ENCODE data around the gene TRIM37.
"Not testable (repeated sequence)": the region's sequence is repeated elsewhere in the genome, so short reads cannot be mapped to it uniquely, and the experiment has no call there.

TRIM37 gene, protein sequence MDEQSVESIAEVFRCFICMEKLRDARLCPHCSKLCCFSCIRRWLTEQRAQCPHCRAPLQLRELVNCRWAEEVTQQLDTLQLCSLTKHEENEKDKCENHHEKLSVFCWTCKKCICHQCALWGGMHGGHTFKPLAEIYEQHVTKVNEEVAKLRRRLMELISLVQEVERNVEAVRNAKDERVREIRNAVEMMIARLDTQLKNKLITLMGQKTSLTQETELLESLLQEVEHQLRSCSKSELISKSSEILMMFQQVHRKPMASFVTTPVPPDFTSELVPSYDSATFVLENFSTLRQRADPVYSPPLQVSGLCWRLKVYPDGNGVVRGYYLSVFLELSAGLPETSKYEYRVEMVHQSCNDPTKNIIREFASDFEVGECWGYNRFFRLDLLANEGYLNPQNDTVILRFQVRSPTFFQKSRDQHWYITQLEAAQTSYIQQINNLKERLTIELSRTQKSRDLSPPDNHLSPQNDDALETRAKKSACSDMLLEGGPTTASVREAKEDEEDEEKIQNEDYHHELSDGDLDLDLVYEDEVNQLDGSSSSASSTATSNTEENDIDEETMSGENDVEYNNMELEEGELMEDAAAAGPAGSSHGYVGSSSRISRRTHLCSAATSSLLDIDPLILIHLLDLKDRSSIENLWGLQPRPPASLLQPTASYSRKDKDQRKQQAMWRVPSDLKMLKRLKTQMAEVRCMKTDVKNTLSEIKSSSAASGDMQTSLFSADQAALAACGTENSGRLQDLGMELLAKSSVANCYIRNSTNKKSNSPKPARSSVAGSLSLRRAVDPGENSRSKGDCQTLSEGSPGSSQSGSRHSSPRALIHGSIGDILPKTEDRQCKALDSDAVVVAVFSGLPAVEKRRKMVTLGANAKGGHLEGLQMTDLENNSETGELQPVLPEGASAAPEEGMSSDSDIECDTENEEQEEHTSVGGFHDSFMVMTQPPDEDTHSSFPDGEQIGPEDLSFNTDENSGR

DNA sequence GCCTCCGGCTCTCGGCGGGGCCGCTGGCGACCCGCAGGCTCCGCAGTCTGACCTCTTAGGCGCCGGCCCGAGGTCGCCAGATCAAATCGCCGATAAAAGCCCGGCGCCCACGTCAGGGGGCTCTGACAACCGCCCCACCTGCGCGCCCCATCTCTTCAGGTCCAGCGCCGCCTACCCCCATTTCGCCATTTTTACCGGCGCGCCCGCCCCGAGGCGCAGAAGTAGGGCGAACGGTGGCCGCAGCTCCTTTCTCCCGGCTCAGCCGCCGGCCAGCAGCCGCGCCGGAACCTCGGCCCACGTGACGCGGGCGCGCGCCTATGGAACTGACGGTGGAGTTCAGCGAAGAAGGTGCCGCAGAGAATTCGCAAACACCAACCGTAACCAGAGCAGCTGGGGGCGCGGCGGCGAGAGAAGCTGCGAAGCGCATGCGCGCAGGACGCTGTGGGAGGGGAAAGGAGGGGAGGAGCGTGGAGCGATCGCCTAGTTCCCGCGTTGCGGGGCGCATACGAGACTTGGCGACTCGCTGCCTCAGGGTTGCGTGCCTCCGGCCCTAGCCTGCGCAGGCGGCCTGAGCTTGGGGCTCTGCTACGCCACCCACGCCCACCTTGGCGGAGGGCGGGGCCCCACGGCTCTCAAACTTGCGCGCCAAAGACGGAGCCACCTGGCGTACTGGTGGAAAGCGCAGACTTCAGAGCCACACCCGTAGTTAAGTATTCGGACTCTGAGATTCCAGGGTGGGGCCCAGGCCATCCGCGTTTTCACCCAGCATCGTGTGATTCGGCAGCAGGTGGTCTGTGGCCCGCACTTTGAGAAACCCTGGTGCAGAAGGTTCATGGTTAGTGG, at the start of gene TRIM37:
Gene TRIM37 (minus strand): TSS at position 418 of the 843 bp plus-strand sequence. CDS start 419 bp downstream, outside the sequence.
- DNase-seq (ENCODE audit: low read depth): peak; percentile 96

DNA sequence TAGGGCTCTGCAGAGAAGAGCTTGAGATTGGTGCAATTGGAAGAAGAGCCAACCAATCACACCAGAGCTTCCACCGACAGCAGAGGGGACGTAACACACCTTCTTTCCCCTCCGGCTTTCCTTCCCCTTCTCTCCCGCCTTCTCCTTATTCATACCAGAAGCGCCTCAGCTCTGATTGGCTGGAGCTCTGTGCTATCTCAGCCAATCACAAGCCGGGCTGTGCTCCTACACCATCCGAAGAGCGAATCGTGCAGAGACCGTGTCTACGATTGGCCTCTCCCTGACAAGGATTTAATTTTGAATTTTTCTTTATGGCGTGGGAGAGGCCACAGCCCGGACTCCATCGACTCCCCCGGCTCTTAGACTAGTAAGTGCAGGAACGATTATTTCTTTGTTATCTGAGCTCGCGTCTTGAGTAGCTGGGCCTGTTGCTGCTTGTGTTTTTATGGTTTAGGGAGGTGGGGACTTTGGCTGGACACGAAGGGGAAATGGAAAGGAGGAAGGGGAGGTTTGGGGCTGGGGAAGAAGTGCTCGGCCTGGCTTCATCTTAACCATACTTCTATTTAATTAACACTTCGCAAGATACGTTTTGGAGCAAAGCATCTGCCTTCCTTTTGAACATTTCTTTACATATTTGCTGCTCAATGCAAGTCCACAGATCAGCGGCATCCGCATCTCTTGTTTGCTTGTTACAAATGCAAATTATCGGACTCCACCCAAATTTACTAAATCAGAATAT, 48.9 kb upstream of the TRIM37 start, which contains the start of gene PRR11:
Gene PRR11 (plus strand): TSS at position 308 of the 739 bp plus-strand sequence. CDS start 14,007 bp downstream, outside the sequence.
- DNase-seq (ENCODE audit: low read depth): peak; percentile 100

DNA sequence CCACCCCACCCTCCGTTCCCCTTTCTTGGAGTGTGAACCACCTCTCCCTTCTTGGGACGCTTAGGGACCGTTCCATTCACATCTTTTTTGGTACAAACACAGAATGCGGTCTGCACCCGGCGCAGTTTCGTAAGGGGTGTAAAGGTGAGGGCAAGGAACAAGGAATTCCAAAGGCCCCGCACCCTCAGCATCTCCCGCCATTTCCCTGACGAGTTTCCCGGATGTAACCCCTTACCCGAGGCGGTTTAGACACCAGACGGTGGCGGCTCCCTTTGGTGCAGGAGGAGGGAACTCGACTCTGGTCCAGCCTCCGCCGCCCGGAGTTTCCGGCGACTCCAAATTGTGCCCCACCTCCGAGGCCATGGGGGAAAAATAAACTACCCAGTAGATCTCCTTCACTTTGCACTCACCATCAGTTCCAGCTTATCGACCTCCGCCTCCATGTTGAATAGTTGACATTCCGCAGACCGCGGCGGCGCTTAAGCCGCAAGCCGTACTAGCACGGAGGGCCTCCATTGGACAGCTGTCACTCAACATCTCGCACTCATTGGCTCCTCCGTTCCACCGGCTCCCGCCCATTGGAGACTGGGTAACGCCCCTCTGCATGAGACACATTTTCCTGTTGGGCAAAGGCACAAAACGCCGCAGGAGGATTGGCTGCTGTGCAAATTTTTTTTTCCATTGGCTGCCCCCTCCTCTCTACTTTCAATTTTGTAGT, 48.2 kb upstream of the TRIM37 start, which contains the start of gene SKA2:
Gene SKA2 (minus strand): TSS at position 466 of the 718 bp plus-strand sequence. CDS start 23 bp downstream, at position 443.
- DNase-seq (ENCODE audit: low read depth): no peak

DNA sequence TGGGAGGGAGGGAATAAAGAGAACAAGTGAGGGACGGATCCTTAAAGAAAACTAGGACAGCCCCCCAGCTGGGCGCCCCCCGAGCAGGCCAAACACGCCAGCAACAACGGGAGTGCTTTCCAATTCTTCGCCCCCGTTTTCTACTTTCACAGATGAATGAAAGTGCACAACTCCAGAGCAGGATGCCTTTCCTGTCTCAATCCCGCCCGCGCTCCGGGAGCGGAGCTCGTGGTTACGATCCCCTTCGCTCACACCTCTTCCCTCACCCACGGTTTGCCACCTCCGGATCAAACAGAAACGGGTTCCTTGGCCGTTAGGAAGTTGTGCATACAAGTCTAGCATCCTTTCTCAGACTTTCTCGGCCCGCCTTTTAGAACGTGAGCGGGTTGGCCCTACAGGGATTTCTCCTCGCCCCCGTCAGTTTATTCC, 47.6 kb upstream of the TRIM37 start:
- DNase-seq (ENCODE audit: low read depth): no peak

- no peak for DNase-seq (ENCODE audit: low read depth)
Observed at GRCh38 chr17:59152925-59153324, 46.2 kb upstream of the TRIM37 start.

- DNase-seq (ENCODE audit: low read depth): no peak
Observed at GRCh38 chr17:59151591-59151990, 44.9 kb upstream of the TRIM37 start.

- DNase-seq (ENCODE audit: low read depth): no peak
Observed at GRCh38 chr17:59151006-59151405, 44.3 kb upstream of the TRIM37 start.

DNA sequence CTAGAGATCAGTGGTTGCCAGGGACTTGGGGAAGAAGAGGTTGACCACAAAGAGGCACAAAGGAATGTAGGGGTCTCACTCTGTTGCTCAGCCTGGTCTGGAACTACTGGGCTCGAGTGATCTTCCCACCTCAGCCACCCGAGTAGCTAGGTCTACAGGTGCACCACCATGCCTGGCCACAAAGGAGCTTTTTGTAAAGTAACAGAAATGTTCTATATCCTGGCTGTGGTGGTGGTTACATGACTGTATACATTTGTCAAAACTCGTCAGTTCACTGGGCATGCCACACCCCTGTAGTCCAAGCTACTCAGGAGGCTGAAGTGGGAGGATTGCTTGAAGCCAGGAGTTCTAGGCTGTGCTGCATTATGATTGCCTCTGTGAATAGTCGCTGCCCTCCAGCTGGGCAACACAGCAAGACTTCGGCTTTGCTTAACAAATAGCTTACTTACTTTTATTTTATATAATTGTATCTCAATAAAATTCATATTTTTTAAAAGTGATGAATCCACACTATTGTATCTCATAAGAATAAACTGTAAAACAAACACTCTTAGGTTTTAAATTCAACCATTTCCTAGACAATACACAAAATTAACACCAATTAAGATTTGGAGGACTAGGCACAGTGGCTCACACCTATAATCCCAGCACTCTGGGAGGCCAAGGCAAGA, 43.3 kb upstream of the TRIM37 start:
- no peak for DNase-seq (ENCODE audit: low read depth)

GRCh38 chr17:59149051-59149450, 42.4 kb upstream of the TRIM37 start:
- no peak for DNase-seq (ENCODE audit: low read depth)

DNA sequence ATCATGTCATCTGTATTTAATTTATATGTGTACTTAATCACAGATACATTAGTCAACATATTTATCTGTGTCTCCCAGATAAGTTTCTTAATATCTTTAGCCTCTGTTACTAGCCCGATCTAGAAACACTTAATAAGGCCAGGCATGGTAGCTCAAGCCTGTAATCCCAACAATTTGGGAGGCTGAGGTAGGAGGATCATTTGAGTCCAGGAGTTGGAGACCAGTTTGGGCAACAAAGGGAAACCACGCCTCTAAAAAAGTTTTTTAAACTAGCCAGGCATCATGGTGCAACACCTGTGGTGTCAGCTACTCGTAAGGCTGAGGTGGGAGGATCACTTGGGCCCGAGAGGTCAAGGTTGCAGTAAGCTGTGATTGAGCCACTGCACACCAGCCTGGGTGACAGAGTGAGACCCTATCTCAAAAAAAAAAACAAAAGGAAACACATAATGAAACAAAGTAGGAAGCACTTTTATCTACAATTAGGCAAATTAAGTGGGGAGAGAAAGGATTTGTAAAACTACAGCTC, 39.0 kb upstream of the TRIM37 start:
- DNase-seq (ENCODE audit: low read depth): no peak

GRCh38 chr17:59141860-59142259, 35.2 kb upstream of the TRIM37 start:
- DNase-seq (ENCODE audit: low read depth): no peak

DNA sequence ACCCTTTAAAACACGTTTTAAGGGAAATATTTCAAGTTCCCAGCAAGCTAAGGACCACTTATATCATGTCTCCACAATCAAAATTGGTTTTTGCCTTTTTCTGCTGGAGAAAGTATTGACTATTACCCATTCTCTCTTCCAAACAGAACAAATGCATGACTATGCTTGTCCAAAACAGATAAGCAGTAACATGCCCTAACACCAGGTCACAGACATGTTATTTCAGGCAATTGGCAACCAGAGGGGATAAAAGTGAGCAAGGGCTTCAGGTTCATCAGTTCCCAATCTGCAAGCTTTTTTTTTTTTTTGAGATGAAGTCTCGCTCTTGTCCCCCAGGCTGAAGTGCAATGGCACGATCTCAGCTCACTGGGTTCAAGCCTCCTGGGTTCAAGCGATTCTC, 33.3 kb upstream of the TRIM37 start:
- DNase-seq (ENCODE audit: low read depth): no peak

- not testable (repeated sequence) for DNase-seq (ENCODE audit: low read depth)
Observed at GRCh38 chr17:59138339-59138738, 31.7 kb upstream of the TRIM37 start.

GRCh38 chr17:59131131-59131530, 24.5 kb upstream of the TRIM37 start:
- DNase-seq (ENCODE audit: low read depth): no peak

DNA sequence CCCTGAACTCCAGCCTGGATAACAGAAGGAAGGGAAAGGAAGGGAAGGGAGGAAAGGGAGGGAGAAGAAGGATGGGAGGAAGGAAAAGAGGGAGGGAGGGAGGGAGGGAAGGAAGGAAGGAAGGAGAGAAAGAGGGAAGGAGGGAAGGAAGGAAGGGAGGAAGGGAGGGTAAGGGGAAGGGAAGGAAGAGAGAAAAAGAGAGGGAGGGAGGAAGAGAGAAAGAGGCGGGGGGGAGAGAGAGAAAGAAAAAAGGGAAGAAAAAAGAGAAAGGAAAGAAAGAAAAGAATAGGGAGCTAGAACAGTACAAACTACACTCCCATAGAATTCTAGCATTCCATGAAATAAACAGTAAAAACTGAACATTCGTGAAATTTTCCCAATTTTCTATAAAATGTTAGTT, 23.1 kb upstream of the TRIM37 start:
- no peak for DNase-seq (ENCODE audit: low read depth)

DNA sequence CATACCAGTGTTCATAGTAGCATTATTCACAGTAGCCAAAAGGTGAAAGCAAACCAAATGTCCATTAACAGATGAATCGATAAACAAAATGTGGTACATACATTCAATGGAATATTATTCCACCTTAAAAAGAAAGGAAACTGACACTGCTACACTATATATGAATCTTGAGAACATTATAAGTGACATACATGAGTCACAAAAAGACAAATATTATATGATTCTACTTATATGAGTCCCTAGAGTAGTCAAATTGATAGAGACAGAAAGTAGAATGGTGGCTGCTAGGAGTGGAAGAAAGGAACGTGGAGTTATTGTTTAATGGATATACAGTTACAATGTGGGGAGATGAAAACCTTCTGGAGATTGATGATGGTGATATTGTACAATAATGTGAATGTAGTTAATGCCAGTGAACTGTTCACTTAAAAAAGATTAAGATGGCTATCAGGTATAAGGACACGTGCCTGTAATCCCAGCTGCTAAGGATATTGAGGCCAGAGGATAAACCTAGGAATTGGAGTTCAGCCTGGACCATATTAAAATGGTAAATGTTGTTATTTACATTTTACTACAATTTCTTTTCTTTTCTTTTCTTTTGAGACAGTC, 20.2 kb upstream of the TRIM37 start:
- DNase-seq (ENCODE audit: low read depth): no peak

- DNase-seq (ENCODE audit: low read depth): no peak
Observed at GRCh38 chr17:59124665-59125064, 18.0 kb upstream of the TRIM37 start.

- DNase-seq (ENCODE audit: low read depth): no peak
Observed at GRCh38 chr17:59121901-59122480, 15.3 kb upstream of the TRIM37 start.

DNA sequence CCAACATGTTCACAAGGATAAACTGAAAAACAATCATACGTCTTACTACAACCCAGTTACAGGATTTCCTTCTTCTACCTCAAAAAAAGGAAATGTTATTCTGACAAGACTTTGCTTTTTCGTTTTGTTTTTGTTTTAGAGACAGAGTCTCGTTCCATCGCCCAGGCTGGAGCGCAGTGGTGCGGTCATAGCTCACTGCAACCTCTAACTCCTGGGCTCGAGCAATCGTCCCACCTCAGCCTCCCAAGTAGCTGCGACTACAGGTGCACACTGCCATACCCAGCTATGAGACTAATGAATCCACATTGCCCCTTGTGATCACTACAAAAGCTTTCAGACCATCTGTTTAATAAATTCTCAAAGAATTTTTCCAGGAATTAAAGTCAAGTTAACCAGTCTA, 8.8 kb upstream of the TRIM37 start:
- no peak for DNase-seq (ENCODE audit: low read depth)

Measured in GM04504 (cell line).